B cell (primary cell): ENCODE results near the gene IGF1R. TPM values are rescaled to one million over a fixed set of nuclear protein-coding genes. Genes with fewer than 3 reads are reported as not detected.

ENCODE experiments used
- ATAC-seq: fragments of 200-7000 bp; cut with Tn5 transposase; one replicate; pipeline ENCODE4 v1.10.0; 2021; ENCODE audit warnings: low read depth, mild to moderate bottlenecking, moderate number of reproducible peaks, moderate library complexity
- CTCF ChIA-PET: fragments of 350-600 bp; sonication (Branson Sonifier 250); formaldehyde crosslinking; loops from one replicate; lab custom pipeline; 2021; ENCODE audit warnings: antibody characterized with exemption, inconsistent platforms; lab: Charles Lee
- POLR2A ChIA-PET: fragments of 350-600 bp; sonication (Branson Sonifier 250); formaldehyde crosslinking; loops from one replicate; lab custom pipeline; 2021; ENCODE audit warnings: antibody characterized with exemption; lab: Charles Lee
- DNase-seq: peaks from one replicate; pipeline ENCODE4 v3.0.0; 2013
- H2AFZ ChIP-seq: 2 replicates; pipeline ENCODE4 v1.6.1; 2012; ENCODE audit warnings: mild to moderate bottlenecking, low read depth, low read length; ENCODE audit not compliant: insufficient read depth, poor library complexity, severe bottlenecking
- H3K27ac ChIP-seq, 2 donors: 1 replicate in 1 of 2; 2 replicates in 1 of 2; pipeline ENCODE4 v1.5.1; 2012 to 2013; ENCODE audit warnings: low read length in 2 of 2, mild to moderate bottlenecking in 2 of 2, moderate library complexity in 1 of 2
- H3K27me3 ChIP-seq, 4 experiments: fragments of 200-600 bp in 1 of 4; sonication (generic) in 1 of 4; replicated peaks in 1 of 4; 1 replicate in 2 of 4; 2 replicates in 2 of 4; pipeline versions ENCODE4 v1.6.1 to v1.7.0; 2013 to 2016; ENCODE audit warnings: low read length in 3 of 4, mild to moderate bottlenecking in 2 of 4, mixed read lengths in 1 of 4, moderate library complexity in 1 of 4; ENCODE audit not compliant: insufficient read depth in 4 of 4, control insufficient read depth in 3 of 4; ENCODE audit errors: control extremely low read depth in 1 of 4
- H3K36me3 ChIP-seq, 2 experiments: replicated peaks in 1 of 2; 1 replicate in 1 of 2; 2 replicates in 1 of 2; pipeline versions ENCODE4 v1.6.1 to v1.7.1; 2013; ENCODE audit warnings: low read length in 1 of 2; ENCODE audit not compliant: insufficient read depth in 2 of 2, control insufficient read depth in 1 of 2; ENCODE audit errors: control extremely low read depth in 1 of 2, extremely low read depth in 1 of 2
- H3K4me1 ChIP-seq, 2 donors: fragments of 200-600 bp in 1 of 2; sonication (generic) in 1 of 2; 1 replicate in 1 of 2; 2 replicates in 1 of 2; pipeline versions ENCODE4 v1.5.1 to v1.6.1; 2013 to 2017; ENCODE audit warnings: low read length in 2 of 2; ENCODE audit not compliant: control insufficient read depth in 2 of 2, insufficient read depth in 2 of 2
- H3K4me2 ChIP-seq: replicated peaks from 2 replicates; pipeline ENCODE3; 2012; ENCODE audit warnings: mild to moderate bottlenecking, low read depth, low read length; ENCODE audit not compliant: poor library complexity, severe bottlenecking
- H3K4me3 ChIP-seq, 5 experiments: fragments of 200-600 bp in 1 of 5; sonication (generic) in 1 of 5; 1 replicate in 3 of 5; 2 replicates in 2 of 5; pipeline versions ENCODE4 v1.5.1 to v1.7.0; 2011 to 2016; ENCODE audit warnings: low read length in 4 of 5, mild to moderate bottlenecking in 4 of 5, low read depth in 2 of 5, control low read depth in 1 of 5, moderate library complexity in 1 of 5; ENCODE audit not compliant: insufficient read depth in 1 of 5; ENCODE audit errors: control extremely low read depth in 1 of 5, extremely low read depth in 1 of 5
- H3K79me2 ChIP-seq: fragments of 200-600 bp; sonication (generic); one replicate; pipeline ENCODE4 v1.6.0; 2016; ENCODE audit warnings: low read length; ENCODE audit not compliant: control insufficient read depth, insufficient read depth
- H3K9ac ChIP-seq: fragments of 200-600 bp; sonication (generic); 2 replicates; pipeline ENCODE4 v1.6.1; 2017; ENCODE audit warnings: mild to moderate bottlenecking, low read length, moderate library complexity
- H3K9me3 ChIP-seq, 3 donors: one replicate each; pipeline versions ENCODE4 v1.6.1 to v1.7.1; 2013; ENCODE audit warnings: low read length in 2 of 3; ENCODE audit not compliant: control insufficient read depth in 2 of 3, insufficient read depth in 1 of 3; ENCODE audit errors: control extremely low read depth in 1 of 3
- H4K20me1 ChIP-seq: 2 replicates; pipeline ENCODE4 v1.6.0; 2012; ENCODE audit warnings: mild to moderate bottlenecking, low read length; ENCODE audit not compliant: insufficient read depth, control insufficient read depth, poor library complexity, severe bottlenecking
- H3K27ac Mint-ChIP-seq: one replicate; pipeline ENCODE4 v1.8.0; 2021; ENCODE audit warnings: mixed read lengths
- H3K27me3 Mint-ChIP-seq: one replicate; pipeline ENCODE4 v1.8.0; 2021; ENCODE audit warnings: mixed read lengths
- H3K4me1 Mint-ChIP-seq: one replicate; pipeline ENCODE4 v1.8.0; 2021; ENCODE audit warnings: mixed read lengths
- H3K4me3 Mint-ChIP-seq: one replicate; pipeline ENCODE4 v1.8.0; 2021; ENCODE audit warnings: mixed read lengths
- H3K9me3 Mint-ChIP-seq: one replicate; pipeline ENCODE4 v1.8.0; 2022; ENCODE audit warnings: mixed read lengths; ENCODE audit not compliant: insufficient read depth
- CTCF ChIP-seq: fragments of 200-600 bp; IDR thresholded peaks from one replicate; pipeline ENCODE4 v1.8.0; 2022; ENCODE audit warnings: antibody characterized with exemption, mild to moderate bottlenecking
- EZH2 ChIP-seq: IDR thresholded peaks from 2 replicates; pipeline ENCODE4 v1.6.1; 2012; ENCODE audit warnings: borderline replicate concordance, low read depth, mild to moderate bottlenecking, moderate library complexity, low read length; ENCODE audit not compliant: insufficient read depth, poor library complexity, severe bottlenecking
- WGBS: methylation state at CpG from one replicate; pipeline ENCODE4 v1.1.5; 2013; ENCODE audit warnings: missing lambda C conversion rate; ENCODE audit not compliant: insufficient coverage; 5-methylcytosine and 5-hydroxymethylcytosine counted together
- intact Hi-C: fragments of 100-400 bp; cut with micrococcal nuclease; formaldehyde crosslinking; loops from one replicate; pipeline ENCODE4 v1.10.0; 2022
- polyA plus RNA-seq: library from polyadenylated mRNA; depleted of rRNA; stranded (reverse); fragments of >200 nt; gene quantifications from 2 replicates; pipeline ENCODE4 v1.2.3, GENCODE V29; 2012
- total RNA-seq, 2 donors: library from RNA; stranded (reverse); fragments of 120-200 nt in 1 of 2; gene quantifications; 1 replicate in 1 of 2; 2 replicates in 1 of 2; pipeline versions ENCODE4 v1.2.3 to v1.2.4, GENCODE V29; 2013 to 2022

Gene IGF1R
- total and polyA plus RNA-seq, 2 donors (not counting 1 experiment from before 2014, with no cell fraction given), result 5.4 to 23.1 TPM

- ChIA-PET CTCF (interaction anchor here (0.6 kb wide), 1 partner anchor 60 kb away, joined by 6 read pairs; no protein-coding TSS in a partner anchor), POLR2A (no interaction called here)
- Histone ChIP-seq H3K36me3 (peaks cover 0 to 3% of the 10 kb centered on the region in 2 experiments), H3K4me1 (no peaks in the 10 kb centered on the region), H3K4me3 (no peak overlapping the region), H4K20me1 (no peaks in the 10 kb centered on the region), H3K79me2 (no peaks in the 10 kb centered on the region), H3K27ac (no peak overlapping the region), H3K4me2 (no peak overlapping the region), H3K9ac (no peak overlapping the region), H3K27me3 (no peaks in the 10 kb centered on the region), H3K9me3 (no peaks in the 10 kb centered on the region), H2AFZ (no peak overlapping the region)
- ATAC-seq (no peak), DNase-seq (no peak)
- Mint-ChIP-seq H3K4me3 (no peak overlapping the region), H3K4me1 (no peaks in the 10 kb centered on the region), H3K27me3 (no peaks in the 10 kb centered on the region), H3K9me3 (no peaks in the 10 kb centered on the region), H3K27ac (no peak overlapping the region)
- WGBS, result 100% methylated on average over 4 of the region's 12 CpGs
- intact Hi-C loops, result no loop called here
- TF ChIP-seq EZH2 (no peak), CTCF (no peak)
Observed at GRCh38 chr15:98896802-98897732, 248.7 kb downstream of the IGF1R start.

- peaks cover 0 to 3% of the 10 kb centered on the region in 2 experiments for H3K36me3 ChIP-seq
- H3K9ac ChIP-seq, result no peak overlapping the region
- intact Hi-C loops, result no loop called here
- no peak overlapping the region for H2AFZ ChIP-seq
- ATAC-seq (no peak), DNase-seq (no peak)
- H3K27ac ChIP-seq, result no peak overlapping the region
- Mint-ChIP-seq H3K27ac (no peak overlapping the region), H3K9me3 (no peaks in the 10 kb centered on the region), H3K27me3 (no peaks in the 10 kb centered on the region), H3K4me1 (no peaks in the 10 kb centered on the region), H3K4me3 (no peak overlapping the region)
- H4K20me1 ChIP-seq, result no peaks in the 10 kb centered on the region
- ChIA-PET POLR2A (no interaction called here), CTCF (no interaction called here)
- no peaks in the 10 kb centered on the region for H3K27me3 ChIP-seq
- no peak overlapping the region for H3K4me2 ChIP-seq
- H3K4me1 ChIP-seq, result no peaks in the 10 kb centered on the region
- no CpG with 5 or more reads among the region's 2 CpGs for whole genome bisulfite sequencing
- TF ChIP-seq EZH2 (no peak), CTCF (no peak)
- H3K79me2 ChIP-seq, result no peaks in the 10 kb centered on the region
- H3K4me3 ChIP-seq, result no peak overlapping the region
- H3K9me3 ChIP-seq, result no peaks in the 10 kb centered on the region
Observed at GRCh38 chr15:98898122-98898521, 249.8 kb downstream of the IGF1R start.
